Epidermal melanocyte (primary cell): ENCODE measurements around the gene LRPAP1.
"Not testable (repeated sequence)": the region's sequence is repeated elsewhere in the genome, so short reads cannot be mapped to it uniquely, and the experiment has no call there.

ENCODE experiments used
- DNase-seq: peaks from one replicate; pipeline ENCODE4 v3.0.0; 2011; ENCODE audit warnings: low spot score; ENCODE audit not compliant: insufficient read length

Gene LRPAP1, protein sequence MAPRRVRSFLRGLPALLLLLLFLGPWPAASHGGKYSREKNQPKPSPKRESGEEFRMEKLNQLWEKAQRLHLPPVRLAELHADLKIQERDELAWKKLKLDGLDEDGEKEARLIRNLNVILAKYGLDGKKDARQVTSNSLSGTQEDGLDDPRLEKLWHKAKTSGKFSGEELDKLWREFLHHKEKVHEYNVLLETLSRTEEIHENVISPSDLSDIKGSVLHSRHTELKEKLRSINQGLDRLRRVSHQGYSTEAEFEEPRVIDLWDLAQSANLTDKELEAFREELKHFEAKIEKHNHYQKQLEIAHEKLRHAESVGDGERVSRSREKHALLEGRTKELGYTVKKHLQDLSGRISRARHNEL

DNA sequence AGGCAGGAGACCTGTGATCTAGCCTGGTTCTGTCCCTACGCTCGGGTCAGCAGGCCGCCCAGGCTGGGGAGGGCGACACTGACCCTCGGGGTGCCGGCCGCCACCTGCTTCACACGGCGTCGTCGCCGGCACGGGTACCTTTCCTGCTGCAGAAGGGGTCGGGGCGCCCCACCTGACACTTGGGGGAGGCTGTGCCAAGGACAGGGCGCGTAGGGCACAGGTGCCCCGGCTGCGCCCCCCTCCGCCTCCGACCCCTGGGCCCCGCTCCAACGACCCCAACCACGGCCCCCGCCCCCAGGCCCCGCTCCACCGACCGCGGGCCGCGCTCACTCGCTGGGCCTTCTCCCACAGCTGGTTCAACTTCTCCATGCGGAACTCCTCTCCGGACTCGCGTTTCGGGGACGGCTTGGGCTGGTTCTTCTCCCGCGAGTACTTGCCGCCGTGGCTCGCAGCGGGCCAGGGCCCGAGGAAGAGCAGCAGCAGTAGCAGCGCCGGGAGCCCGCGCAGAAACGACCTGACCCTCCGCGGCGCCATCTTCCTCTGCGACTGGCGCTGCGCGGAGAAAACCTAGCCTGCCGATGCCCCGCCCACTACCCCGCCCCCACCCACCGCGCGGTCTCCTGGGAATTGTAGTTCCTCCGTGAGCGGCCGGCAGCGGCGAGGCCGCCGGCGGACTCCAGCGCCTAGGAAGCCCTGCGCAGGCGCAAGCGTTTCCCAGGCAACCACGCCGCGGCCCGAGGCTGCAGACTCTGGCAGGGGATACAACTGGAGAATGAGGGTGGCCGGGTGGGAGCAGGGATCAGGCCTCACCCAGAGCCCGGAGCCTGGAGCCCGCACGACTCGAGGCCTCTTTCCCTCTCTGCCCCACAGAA is at the start of gene LRPAP1:
Gene LRPAP1, minus strand, starts transcription at position 544 of the 872 bp plus-strand sequence. Its CDS starts 10 bp downstream, at position 534.
- DNase-seq: peak; percentile 100

DNA sequence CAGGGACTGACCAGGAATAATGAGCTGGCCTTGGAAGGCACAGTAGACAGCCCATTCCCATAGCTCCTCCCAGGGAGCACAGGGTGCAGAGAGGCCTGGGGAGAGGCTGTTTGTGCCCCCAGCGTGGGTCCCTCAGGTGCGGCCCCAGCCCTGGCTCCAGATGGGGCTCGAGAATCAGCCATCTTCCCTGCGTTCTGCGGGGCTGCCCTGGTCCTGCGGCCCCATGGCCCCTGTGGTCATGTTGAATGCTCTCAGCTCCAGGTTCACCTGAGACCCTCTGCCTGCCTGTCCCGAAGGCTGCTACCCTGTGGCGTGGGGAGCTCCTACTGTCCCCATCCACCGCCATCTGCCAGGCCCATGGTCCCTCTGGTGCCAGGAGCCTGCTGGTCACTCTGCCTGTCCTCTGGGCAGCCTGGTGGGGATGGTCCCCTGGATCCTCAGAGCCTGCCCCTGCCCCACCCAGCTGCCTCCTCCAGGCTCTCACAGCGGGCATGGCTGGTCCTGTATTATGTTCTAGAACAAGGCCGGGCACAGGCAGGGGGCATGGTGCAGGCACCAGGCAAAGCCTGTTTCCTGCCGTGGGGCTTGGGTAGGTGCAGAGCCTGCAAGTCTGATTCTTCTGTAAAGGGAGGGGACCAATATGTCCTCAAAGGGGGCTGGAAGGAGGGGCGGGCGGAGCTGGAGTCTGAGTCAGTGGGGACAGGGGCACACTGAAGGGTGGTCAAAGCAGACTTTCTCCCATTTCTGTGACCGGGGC is 49.3 kb upstream of the LRPAP1 start:
- not testable (repeated sequence) for DNase-seq

DNA sequence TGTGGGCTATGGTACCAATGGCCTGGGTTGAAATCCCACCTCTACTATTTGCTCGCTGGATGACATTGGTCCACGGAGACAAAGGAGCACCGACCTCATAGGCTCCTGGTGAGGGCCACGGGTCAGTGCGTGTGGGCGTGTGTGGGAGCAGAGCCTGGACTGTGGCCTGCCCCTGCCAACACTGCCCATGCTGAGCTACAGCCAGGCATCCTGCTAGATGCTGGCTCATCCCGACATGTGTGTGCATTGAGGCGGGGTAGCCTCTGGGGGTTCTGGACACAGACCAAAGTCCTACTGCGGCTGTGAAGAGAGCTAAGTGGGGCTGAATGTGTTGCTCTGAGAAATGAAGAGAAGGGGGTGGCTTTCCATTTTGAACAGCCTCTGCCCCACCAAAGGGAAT is 48.6 kb upstream of the LRPAP1 start:
- not testable (repeated sequence) for DNase-seq

DNA sequence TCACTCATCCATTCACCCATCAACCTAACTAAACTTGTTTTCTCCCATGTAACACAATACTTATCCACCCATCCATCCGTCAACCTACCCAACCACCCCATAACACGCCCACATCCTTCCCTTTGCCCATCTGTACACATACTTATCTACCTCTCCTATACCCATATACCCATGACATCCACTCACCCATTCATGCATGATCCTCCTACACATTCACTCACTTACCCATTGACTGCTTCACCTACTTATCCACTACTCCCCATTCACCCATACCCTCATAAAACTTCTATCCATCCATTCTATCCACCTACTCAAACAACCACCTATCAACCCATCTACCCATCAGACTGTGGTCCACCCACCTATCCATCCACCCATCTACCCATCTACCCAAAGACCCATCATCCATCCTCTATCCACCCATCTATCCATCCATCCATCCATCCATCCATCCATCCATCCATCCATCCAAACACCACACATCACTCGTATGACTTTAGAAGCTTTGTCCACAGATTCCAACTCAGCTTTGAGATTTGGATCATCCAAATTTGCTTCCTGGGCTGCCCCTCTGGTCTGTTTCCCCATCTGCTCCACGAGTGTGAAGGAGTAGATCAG is 46.4 kb upstream of the LRPAP1 start:
- not testable (repeated sequence) for DNase-seq

DNA sequence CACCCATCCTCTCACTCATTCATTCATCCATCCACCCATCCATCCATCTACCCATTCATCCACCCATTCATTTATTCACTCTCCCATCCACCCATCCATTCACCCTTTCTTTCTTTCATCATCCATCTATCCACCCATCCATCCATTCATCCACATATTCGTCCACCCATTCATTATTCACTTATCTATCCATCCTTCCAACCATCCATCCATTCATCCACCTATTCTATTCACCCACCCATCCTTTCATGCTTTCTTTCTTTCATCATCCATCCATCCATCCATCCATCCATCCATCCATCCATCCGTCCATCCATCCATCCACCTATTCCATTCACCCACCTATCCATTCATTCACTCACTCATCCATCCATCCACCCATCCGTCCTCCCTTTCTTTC is 45.8 kb upstream of the LRPAP1 start:
- DNase-seq: not testable (repeated sequence)

DNA sequence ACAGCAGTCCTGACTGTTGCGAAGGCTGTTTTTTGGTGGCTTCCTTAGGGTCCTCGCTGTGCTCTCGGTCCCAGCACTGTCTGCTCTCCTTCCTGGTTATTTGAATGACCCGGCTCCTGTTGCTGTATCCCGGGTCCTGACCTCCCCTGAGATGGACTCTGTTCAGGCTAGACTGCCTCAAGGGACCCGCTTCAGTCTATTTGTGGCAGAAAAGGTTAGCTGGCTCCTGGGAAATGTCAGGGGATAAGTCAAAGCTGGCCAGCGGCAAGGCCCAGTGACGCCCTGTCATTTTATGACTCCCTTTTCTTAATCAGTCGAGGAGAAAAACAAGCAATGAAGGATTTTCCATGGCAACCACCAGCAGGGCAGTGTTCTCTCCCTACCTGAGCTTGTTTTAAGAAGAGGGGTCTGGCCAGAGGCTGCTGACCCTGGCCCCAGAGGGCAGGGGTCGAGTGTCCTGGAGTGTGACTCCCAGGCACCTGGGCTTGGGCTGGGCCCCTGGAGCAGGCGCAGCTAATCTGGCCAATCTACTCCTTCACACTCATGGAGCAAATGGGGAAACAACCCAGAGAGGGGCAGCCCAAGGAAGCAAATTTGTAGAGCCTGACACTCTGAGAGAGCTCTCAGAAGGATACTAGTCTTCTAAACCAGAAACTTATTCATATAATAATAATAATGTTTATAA is 45.1 kb upstream of the LRPAP1 start:
- DNase-seq: not testable (repeated sequence)

DNA sequence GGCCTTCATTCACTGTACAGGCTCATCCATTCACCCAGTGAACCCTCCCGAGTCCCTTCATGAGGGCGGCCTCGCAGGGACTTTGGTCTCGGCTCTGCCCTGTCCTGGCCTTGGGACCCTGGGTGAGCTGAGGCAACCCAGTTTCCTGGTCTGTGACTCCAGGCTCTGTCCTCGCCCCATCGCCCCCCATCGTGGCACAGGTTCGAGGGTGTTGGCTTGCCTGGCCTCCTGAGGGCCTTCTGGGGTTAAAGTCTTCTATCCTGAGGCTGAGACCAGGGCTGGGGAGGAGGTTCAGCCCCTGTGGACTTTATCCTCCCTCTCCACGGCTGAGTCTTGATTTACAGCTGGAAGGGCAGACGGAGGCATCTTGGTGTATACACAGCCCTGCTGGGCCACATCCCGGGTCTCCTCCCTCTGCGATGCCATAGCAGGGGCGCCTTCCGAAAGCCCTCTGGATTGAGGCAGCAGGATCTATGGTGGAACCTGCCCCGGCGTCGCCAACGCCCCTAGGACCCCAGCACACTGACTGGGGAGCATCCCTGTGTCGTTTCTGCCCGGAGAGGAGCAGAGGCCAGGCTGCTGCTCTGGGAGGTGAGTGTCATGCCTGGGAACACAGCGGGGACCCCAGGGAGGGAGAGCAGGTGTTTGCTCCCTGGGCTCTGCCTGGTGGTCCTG is 44.4 kb upstream of the LRPAP1 start:
- not testable (repeated sequence) for DNase-seq

DNA sequence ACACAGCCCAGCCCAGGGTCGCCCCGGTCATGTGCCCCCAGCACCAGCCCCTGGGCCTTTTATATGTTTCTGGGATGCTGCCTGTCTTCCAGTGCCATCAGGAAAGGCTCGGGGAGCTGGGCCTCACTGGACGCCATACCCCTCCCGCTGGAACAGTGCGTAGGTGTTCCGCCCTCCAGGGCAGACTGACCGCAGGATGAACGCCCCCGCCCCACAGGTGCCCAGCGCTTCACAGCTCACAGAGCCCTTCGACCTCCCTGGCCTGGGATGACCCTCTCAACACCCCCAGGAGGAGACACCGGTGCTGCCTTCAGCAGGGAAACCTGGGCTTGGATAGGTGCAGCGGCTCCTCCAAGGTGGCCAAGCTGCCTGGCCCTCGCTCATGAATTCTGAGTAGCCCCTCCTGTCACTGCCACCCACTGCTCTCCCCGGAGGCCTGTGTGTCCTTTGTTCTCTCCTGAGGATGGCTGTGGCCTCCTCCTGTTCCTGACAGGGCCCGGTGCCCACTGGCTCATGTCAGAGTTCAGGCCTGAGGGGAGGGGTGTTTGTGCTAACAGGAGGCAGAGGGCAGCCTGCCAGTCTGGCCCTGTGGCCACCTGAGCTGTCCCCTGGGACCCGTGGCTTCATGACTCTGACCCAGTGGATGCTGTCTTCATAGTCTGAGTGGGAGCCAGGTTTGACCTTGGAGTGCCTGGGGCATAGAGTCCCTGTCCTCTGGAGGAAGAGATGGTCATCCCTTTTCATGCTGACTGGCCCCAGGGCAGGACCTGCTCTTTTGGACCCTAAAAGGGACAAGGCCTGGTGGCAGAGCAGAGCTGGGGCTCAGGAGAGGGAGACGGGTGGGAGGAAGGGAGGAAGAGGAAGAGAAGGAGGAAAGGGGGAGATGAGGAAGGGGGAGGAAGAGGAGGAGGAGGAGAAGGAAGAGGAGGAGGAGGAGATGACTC is 43.5 kb upstream of the LRPAP1 start:
- DNase-seq: not testable (repeated sequence)

DNA sequence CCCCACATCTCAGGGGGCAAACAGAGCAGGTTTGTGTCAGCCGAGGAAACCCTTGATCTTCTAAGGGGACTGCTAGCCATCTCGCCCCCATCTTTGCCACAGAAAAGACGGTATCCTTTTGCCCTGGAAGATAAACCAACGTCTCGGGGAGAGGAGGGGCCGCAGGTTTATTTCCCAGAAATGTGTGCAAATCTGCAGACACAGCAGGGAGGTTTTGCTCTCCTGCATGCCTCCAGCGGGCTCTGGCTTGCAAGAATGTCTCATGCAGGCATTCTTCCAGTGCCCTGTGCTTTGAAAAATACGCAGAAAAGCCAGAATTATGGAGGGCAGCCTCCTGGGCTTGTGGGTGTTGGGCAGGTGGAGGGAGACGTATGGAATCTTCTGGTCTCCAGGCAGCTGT is 42.6 kb upstream of the LRPAP1 start:
- DNase-seq: not testable (repeated sequence)

DNA sequence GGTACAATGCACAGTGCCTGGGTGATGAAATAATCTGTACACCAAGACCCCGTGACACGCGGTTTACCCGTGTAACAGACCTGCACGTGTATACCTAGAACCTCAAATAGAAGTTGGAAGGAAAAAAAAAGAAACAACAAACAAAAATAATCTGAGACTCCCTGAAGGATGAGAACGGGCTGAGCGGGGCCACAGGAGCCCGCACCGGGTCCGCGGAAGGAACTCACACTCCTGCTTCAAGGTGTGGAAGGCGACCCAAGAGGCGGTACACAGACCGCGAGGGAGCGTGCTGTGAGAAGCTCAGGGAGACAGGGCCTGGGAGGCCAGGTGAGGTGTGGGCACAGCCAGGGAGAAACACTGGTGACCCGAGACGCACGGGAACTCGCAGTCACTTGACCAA is 42.1 kb upstream of the LRPAP1 start:
- not testable (repeated sequence) for DNase-seq

DNA sequence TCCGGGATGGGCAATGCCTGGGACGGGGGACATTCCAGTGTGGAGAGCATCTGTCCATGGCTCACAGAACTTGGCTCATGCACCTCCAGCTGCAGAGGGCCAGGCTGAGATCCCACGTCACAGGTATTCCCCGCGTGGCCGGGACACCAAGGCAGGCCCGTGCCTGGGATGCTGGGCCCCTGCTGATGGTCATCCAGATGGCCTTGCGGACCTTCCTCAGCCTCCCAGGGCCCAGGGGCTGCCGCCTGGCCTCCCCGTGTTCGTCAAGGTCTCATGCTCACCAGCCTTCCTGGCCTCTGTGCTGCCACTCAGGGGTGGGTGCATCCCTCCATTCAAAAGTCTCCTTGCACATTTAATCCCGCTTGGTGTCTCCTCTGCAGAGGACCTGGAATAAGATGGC is 40.9 kb upstream of the LRPAP1 start:
- no peak for DNase-seq

DNA sequence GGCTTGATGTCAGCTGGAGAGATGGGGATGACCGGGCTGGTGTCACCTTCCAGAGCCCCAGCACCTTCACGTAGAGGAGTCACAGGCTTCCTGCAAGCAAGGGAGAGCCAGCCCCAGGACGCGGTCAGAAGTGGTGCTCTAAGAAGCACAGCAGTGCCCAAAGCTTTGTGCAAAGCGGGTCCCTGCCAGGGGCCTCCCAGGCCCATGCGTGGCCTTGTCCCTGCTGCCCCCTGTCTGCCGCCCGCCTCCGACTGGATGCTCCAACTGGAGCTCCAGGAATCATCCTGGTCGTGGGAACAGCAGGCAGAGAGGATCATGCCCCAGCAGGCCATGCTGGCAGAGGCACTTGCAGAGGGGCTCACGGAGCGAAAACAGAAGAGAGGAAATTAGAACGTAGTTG is 40.1 kb upstream of the LRPAP1 start:
- no peak for DNase-seq

DNA sequence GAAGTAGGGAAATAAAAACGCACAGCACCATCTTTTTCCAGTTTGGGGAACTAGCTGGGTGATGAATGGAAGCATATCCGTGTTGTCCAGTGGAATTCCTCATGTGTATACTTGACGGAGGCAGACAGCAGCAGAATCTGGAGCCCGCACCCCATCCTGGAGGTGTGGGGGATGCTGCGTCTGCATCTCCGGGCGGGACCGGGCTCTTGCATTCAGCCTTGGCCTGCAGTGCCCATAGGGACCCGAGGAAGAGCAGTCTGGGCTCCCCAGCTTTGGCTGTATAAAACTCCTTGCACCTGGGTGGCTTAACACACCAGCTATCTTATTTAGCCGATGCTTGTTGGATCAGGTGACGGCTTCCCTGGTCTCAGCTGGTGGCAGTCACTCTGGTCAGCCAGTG is 39.7 kb upstream of the LRPAP1 start:
- no peak for DNase-seq

DNA sequence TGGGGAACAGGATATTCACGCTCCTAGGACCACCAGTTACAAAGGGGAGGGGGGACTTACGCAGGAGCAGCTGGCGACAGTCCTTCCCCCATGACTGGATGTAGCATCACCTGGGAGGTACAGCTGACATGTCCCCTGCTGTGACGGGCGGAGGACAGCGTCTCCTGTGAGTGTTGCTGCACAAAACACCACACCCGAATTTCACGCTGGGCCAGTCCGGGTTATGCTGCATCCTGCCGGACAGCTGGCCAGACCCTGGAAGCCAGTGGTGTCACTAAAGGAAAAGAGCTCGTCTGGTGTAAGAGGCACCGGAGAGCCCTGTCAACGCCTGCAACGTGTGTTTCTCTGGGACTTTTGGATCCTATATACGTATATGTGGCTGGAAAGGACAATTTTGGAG is 38.7 kb upstream of the LRPAP1 start:
- not testable (repeated sequence) for DNase-seq

DNA sequence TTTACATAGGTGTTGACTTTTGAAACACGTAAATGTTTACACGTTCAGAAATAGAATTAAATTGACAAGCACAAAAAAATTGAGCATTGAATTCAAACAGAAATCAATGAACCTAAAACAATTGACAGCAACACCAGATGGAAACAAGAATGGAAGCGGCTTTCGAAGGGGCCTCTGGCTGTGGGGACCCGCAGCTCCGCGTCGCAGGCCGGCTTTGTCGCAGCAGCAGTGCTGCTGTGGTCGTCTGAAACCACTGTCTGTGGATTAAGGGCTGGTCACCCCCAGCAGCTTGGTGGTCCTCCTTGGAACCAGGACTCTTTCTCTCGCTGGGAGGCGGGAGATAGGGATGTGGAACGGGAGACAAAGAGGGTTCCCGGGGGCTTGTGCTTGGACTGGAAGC is 37.4 kb upstream of the LRPAP1 start:
- not testable (repeated sequence) for DNase-seq

DNA sequence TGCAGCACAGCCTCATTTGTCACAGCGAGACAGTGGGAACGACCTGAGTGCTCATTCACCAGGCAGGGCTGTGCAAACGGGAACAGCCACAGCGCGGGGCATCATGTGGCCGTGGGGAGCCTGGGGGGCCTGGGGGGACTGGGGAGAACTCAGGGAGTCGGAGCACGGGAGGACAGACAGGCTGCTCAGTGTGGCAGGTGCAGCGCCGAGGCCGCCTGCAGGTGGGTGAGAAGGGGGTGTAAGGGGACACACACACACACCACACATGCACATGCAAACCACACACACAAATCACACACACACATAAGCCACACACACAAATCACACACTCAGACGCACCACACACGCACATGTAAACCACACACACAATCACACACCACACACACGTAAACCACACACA is 34.5 kb upstream of the LRPAP1 start:
- not testable (repeated sequence) for DNase-seq

DNA sequence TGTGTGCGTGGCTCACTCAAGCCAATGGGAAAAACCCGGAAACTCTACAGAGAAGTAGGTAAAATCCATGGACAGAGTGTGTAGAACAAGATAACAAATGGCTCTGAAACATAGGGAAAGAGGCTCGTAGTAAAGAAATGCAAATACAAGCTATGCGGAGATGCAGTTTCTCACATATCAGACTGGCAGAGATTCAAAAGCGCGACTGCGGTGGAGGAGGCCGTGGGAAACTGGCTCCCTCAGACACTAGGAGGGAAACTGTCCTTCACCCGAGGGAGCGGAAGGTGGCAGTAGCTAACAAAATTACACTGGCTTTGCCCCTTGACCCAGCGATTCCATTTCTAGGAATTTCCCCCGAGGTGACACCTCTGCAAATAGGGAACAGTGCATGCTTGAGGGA is 34.1 kb upstream of the LRPAP1 start:
- not testable (repeated sequence) for DNase-seq

DNA sequence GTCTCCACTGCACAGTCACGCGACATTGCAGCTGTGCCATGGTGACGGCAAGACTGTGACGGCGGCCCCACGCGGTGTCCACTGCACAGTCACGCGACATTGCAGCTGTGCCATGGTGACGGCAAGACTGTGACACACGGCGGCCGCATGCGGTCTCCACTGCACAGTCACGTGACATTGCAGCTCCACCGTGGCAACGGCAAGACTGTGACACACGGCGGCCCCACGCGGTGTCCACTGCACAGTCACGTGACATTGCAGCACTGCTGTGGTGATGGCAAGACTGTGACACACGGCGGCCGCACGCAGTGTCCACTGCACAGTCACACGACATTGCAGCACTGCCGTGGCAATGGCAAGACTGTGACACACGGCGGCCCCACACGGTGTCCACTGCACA is 32.7 kb upstream of the LRPAP1 start:
- not testable (repeated sequence) for DNase-seq

DNA sequence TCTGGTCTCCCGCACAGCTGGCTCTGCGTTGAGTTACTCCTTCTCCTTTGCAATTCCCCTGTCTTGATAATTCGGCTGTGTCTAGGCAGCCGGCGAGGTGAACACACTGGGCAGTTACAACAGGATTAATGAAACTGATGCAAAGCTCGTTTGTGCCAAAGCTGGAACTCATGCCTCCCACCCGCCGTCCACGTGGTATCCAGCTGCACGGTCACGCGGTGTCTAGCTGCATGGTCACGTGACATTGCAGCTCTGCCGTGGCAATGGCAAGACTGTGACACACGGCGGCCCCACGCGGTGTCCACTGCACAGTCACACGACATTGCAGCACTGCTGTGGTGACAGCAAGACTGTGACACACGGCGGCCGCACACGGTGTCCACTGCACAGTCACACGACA is 31.2 kb upstream of the LRPAP1 start:
- DNase-seq: no peak
